H9 (cell line): Measurements from ENCODE around the gene CAMTA1. TPM values are rescaled to one million over a fixed set of nuclear protein-coding genes. Genes with fewer than 3 reads are reported as not detected.
"Not testable (repeated sequence)": the region's sequence is repeated elsewhere in the genome, so short reads cannot be mapped to it uniquely, and the experiment has no call there.

Source experiments
- DNase-seq: peaks from one replicate; pipeline ENCODE4 v3.0.0-alpha.2; 2017
- H2AFZ ChIP-seq: one replicate; pipeline ENCODE4 v1.6.1; 2013; ENCODE audit warnings: mild to moderate bottlenecking, low read length, control low read depth, moderate library complexity
- H2AK5ac ChIP-seq: 2 replicates; pipeline ENCODE4 v1.6.1; 2013; ENCODE audit warnings: low read length, control low read depth, mixed read lengths; ENCODE audit not compliant: insufficient read length
- H2BK120ac ChIP-seq: one replicate; pipeline ENCODE4 v1.6.1; 2013; ENCODE audit warnings: low read depth, mild to moderate bottlenecking, low read length, control low read depth, inconsistent platforms; ENCODE audit not compliant: poor library complexity, severe bottlenecking
- H2BK12ac ChIP-seq: 2 replicates; pipeline ENCODE4 v1.6.1; 2013; ENCODE audit warnings: low read length, control low read depth, mixed read lengths, low read depth; ENCODE audit not compliant: insufficient read length
- H2BK15ac ChIP-seq: 2 replicates; pipeline ENCODE4 v1.6.1; 2013; ENCODE audit warnings: low read depth, low read length, control low read depth
- H2BK20ac ChIP-seq: one replicate; pipeline ENCODE4 v1.6.1; 2013; ENCODE audit warnings: low read depth, mild to moderate bottlenecking, low read length, control low read depth, inconsistent platforms; ENCODE audit not compliant: poor library complexity, severe bottlenecking
- H2BK5ac ChIP-seq: 2 replicates; pipeline ENCODE4 v1.6.1; 2013; ENCODE audit warnings: low read length, control low read depth, mixed read lengths; ENCODE audit not compliant: insufficient read length
- H3K14ac ChIP-seq: 2 replicates; pipeline ENCODE4 v1.6.1; 2013; ENCODE audit warnings: low read length, control low read depth; ENCODE audit not compliant: insufficient read depth
- H3K18ac ChIP-seq: 2 replicates; pipeline ENCODE4 v1.6.1; 2013; ENCODE audit warnings: low read depth, mild to moderate bottlenecking, mixed read lengths, low read length, control low read depth; ENCODE audit not compliant: insufficient read length
- H3K23ac ChIP-seq: 2 replicates; pipeline ENCODE4 v1.6.1; 2013; ENCODE audit warnings: low read length, control low read depth, mixed read lengths, low read depth; ENCODE audit not compliant: insufficient read length
- H3K23me2 ChIP-seq: 2 replicates; pipeline ENCODE4 v1.6.1; 2013; ENCODE audit warnings: low read depth, mild to moderate bottlenecking, mixed read lengths, low read length, control low read depth; ENCODE audit not compliant: insufficient read length, poor library complexity, severe bottlenecking
- H3K27ac ChIP-seq: 2 replicates; pipeline ENCODE4 v1.5.1; 2013; ENCODE audit warnings: low read length, control low read depth, mixed read lengths, low read depth; ENCODE audit not compliant: insufficient read length
- H3K27me3 ChIP-seq: 2 replicates; pipeline ENCODE4 v1.6.1; 2013; ENCODE audit warnings: low read length, control low read depth, inconsistent platforms; ENCODE audit not compliant: insufficient read depth
- H3K4ac ChIP-seq: 2 replicates; pipeline ENCODE4 v1.6.1; 2013; ENCODE audit warnings: low read depth, mild to moderate bottlenecking, control low read depth, inconsistent platforms, low read length, moderate library complexity
- H3K4me1 ChIP-seq: 2 replicates; pipeline ENCODE4 v1.6.1; 2013; ENCODE audit warnings: low read length, control low read depth, inconsistent platforms; ENCODE audit not compliant: insufficient read depth
- H3K4me2 ChIP-seq: 2 replicates; pipeline ENCODE4 v1.6.1; 2013; ENCODE audit warnings: low read length, control low read depth, mixed read lengths; ENCODE audit not compliant: insufficient read length, insufficient read depth
- H3K56ac ChIP-seq: 2 replicates; pipeline ENCODE4 v1.6.1; 2013; ENCODE audit warnings: low read depth, mild to moderate bottlenecking, mixed read lengths, low read length, control low read depth; ENCODE audit not compliant: insufficient read length
- H3K79me1 ChIP-seq: 2 replicates; pipeline ENCODE4 v1.6.1; 2013; ENCODE audit warnings: low read depth, mild to moderate bottlenecking, moderate library complexity, low read length, control low read depth, inconsistent platforms; ENCODE audit not compliant: insufficient read depth, poor library complexity, severe bottlenecking
- H3K79me2 ChIP-seq: 2 replicates; pipeline ENCODE4 v1.6.1; 2013; ENCODE audit warnings: low read length, control low read depth, inconsistent platforms; ENCODE audit not compliant: insufficient read depth
- H3K9ac ChIP-seq: 2 replicates; pipeline ENCODE4 v1.6.1; 2013; ENCODE audit warnings: low read length, control low read depth, mixed read lengths; ENCODE audit not compliant: insufficient read length; ENCODE audit errors: extremely low read depth
- H3K9me3 ChIP-seq: one replicate; pipeline ENCODE4 v1.6.1; 2013; ENCODE audit warnings: low read depth, low read length, inconsistent platforms; ENCODE audit not compliant: control insufficient read depth
- H3T11ph ChIP-seq: one replicate; pipeline ENCODE4 v1.6.1; 2013; ENCODE audit warnings: mild to moderate bottlenecking, low read length, control low read depth, inconsistent platforms
- H4K20me1 ChIP-seq: one replicate; pipeline ENCODE4 v1.6.1; 2013; ENCODE audit not compliant: control insufficient read depth, insufficient read length, insufficient read depth
- H4K5ac ChIP-seq: 2 replicates; pipeline ENCODE4 v1.6.1; 2013; ENCODE audit warnings: low read depth, mild to moderate bottlenecking, mixed read lengths, low read length, control low read depth; ENCODE audit not compliant: insufficient read length
- H4K8ac ChIP-seq: replicated peaks from 2 replicates; pipeline ENCODE4 v1.6.1; 2013; ENCODE audit warnings: low read length, control low read depth, mixed read lengths, low read depth; ENCODE audit not compliant: insufficient read length
- H4K91ac ChIP-seq: 2 replicates; pipeline ENCODE4 v1.6.1; 2013; ENCODE audit warnings: low read depth, mild to moderate bottlenecking, moderate library complexity, mixed read lengths, low read length, control low read depth; ENCODE audit not compliant: insufficient read length
- H3K27ac Mint-ChIP-seq, 3 experiments: 2 replicates in 2 of 3; 3 replicates in 1 of 3; pipeline ENCODE4 v1.8.0; 2020 to 2021; ENCODE audit warnings: mixed read lengths in 3 of 3, mild to moderate bottlenecking in 1 of 3, moderate library complexity in 1 of 3
- H3K27me3 Mint-ChIP-seq: 2 replicates; pipeline ENCODE4 v1.8.0; 2021; ENCODE audit warnings: low read depth, mild to moderate bottlenecking, moderate library complexity, mixed read lengths
- H3K36me3 Mint-ChIP-seq, 3 experiments: 2 replicates in 2 of 3; 3 replicates in 1 of 3; pipeline ENCODE4 v1.8.0; 2020 to 2021; ENCODE audit warnings: low read depth in 3 of 3, mixed read lengths in 3 of 3; ENCODE audit not compliant: insufficient read depth in 1 of 3
- H3K4me1 Mint-ChIP-seq, 2 experiments: 2 replicates each; pipeline ENCODE4 v1.8.0; 2020; ENCODE audit warnings: mixed read lengths in 2 of 2
- H3K4me3 Mint-ChIP-seq, 2 experiments: 2 replicates in 1 of 2; 3 replicates in 1 of 2; pipeline ENCODE4 v1.8.0; 2020 to 2021; ENCODE audit warnings: mild to moderate bottlenecking in 2 of 2, mixed read lengths in 2 of 2, moderate library complexity in 1 of 2
- H3K9me3 Mint-ChIP-seq, 2 experiments: 2 replicates in 1 of 2; 3 replicates in 1 of 2; pipeline ENCODE4 v1.8.0; 2020; ENCODE audit warnings: mild to moderate bottlenecking in 2 of 2, mixed read lengths in 2 of 2, moderate library complexity in 1 of 2
- WGBS: extraction: QIAGEN DNeasy Blood & Tissue Kit; methylation state at CpG from one replicate; pipeline ENCODE4 v1.1.7; 2013; ENCODE audit warnings: missing lambda C conversion rate, low lambda C conversion rate, mixed read lengths; ENCODE audit not compliant: insufficient read length; ENCODE audit errors: extremely low coverage; 5-methylcytosine and 5-hydroxymethylcytosine counted together
- total RNA-seq: library from RNA; stranded (reverse); gene quantifications from 2 replicates; pipeline ENCODE4 v1.2.1, GENCODE V29; 2021
- TF ChIP-seq, protein P1 (sequence below): fragments of 200-600 bp; sonication (generic); conservative IDR thresholded peaks from 3 replicates; pipeline ENCODE4 v1.8.0; 2021; ENCODE audit warnings: antibody characterized with exemption, mild to moderate bottlenecking

Gene CAMTA1
- total RNA-seq, 1 experiment from 2014 or later: 115 TPM

DNA sequence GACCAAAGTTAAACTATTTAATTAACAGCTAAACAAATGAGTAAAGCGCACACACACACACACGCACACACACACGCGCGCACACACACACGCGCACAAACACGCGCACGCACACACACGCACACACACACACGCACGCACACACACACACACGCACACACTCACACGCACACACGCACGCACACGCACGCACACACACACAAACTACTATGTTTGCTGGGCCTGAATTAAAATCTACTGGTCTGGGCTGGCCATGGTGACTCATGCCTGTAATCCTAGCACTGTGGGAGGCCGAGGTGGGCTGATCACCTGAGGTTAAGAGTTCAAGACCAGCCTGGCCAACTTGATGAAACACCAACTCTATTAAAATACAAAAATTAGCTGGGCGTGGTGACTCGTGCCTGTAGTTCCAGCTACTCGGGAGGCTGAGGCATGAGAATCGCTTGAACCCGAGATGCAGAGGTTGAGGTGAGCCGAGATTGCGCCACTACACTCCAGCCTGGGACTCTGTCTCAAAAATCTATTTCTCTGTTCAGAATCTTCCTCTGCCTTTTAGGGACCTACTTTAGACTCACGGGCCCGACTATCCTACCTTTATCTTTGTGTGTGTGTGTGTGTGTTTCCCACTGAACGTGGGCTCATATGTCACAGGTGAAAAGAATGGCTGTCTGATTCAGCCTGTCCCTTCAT, 46.1 kb upstream of the CAMTA1 start:
- no peak overlapping the region for H4K5ac ChIP-seq
- no peak overlapping the region for H3K4ac ChIP-seq
- H4K8ac ChIP-seq: no peak overlapping the region
- no peak overlapping the region for H4K91ac ChIP-seq
- Mint-ChIP-seq H3K27ac (no peak overlapping the region), H3K36me3 (no peaks in the 10 kb centered on the region; a peak in 1 of 7 replicates), H3K9me3 (peaks cover 4 to 5% of the 10 kb centered on the region in 2 experiments; a peak in 2 of 5 replicates), H3K4me3 (no peak overlapping the region), H3K4me1 (peaks cover 11 to 21% of the 10 kb centered on the region in 2 experiments), H3K27me3 (peaks cover 15% of the 10 kb centered on the region)
- no peak overlapping the region for H2BK20ac ChIP-seq
- H3K23ac ChIP-seq: no peak overlapping the region
- no peak overlapping the region for H3K27ac ChIP-seq
- H3T11ph ChIP-seq: no peak overlapping the region
- no peak overlapping the region for H3K9ac ChIP-seq
- H3K14ac ChIP-seq: no peak overlapping the region
- no peak overlapping the region for H3K18ac ChIP-seq
- H3K9me3 ChIP-seq: no peaks in the 10 kb centered on the region
- H2BK12ac ChIP-seq: no peak overlapping the region
- H3K23me2 ChIP-seq: peaks cover 3% of the 10 kb centered on the region
- H3K4me2 ChIP-seq: no peak overlapping the region
- no peak overlapping the region for H2BK15ac ChIP-seq
- H3K27me3 ChIP-seq: no peaks in the 10 kb centered on the region
- WGBS: no CpG with 5 or more reads among the region's 30 CpGs
- no peak overlapping the region for H2AFZ ChIP-seq
- no peaks in the 10 kb centered on the region for H3K79me1 ChIP-seq
- H2AK5ac ChIP-seq: no peak overlapping the region
- H4K20me1 ChIP-seq: no peaks in the 10 kb centered on the region
- H2BK120ac ChIP-seq: no peak overlapping the region
- no peak overlapping the region for H2BK5ac ChIP-seq
- H3K79me2 ChIP-seq: no peaks in the 10 kb centered on the region
- H3K56ac ChIP-seq: no peak overlapping the region
- TF ChIP-seq, protein P1, sequence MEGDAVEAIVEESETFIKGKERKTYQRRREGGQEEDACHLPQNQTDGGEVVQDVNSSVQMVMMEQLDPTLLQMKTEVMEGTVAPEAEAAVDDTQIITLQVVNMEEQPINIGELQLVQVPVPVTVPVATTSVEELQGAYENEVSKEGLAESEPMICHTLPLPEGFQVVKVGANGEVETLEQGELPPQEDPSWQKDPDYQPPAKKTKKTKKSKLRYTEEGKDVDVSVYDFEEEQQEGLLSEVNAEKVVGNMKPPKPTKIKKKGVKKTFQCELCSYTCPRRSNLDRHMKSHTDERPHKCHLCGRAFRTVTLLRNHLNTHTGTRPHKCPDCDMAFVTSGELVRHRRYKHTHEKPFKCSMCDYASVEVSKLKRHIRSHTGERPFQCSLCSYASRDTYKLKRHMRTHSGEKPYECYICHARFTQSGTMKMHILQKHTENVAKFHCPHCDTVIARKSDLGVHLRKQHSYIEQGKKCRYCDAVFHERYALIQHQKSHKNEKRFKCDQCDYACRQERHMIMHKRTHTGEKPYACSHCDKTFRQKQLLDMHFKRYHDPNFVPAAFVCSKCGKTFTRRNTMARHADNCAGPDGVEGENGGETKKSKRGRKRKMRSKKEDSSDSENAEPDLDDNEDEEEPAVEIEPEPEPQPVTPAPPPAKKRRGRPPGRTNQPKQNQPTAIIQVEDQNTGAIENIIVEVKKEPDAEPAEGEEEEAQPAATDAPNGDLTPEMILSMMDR: no peak
- no peak for DNase-seq
- H3K4me1 ChIP-seq: 0 out of 2 replicates have a peak, but pooled peaks cover 3% of the 10 kb centered on the region

DNA sequence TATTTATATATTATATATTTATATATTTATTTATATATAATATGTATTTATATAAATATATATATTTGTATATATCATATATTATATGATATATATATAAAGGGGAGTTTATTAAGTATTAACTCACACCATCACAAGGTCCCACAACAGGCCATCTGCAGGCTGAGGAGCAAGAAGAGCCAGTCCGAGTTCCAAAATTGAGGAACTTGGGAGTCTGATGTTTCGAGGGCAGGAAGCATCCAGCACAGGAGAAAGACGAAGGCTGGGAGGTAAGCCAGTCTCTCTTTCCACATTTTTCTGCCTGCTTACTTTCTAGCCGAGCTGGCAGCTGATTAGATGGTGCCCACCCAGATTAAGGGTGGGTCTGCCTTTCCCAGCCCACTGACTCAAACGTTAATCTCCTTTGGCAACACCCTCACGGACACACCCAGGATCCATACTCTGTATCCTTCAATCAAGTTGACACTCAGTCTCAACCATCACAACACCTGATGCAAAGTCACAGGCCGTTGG, 42.5 kb upstream of the CAMTA1 start:
- not testable (repeated sequence) for H3K9me3 Mint-ChIP-seq, H3K79me1 ChIP-seq, H3K18ac ChIP-seq, H2BK5ac ChIP-seq, DNase-seq, H2BK120ac ChIP-seq, H3K36me3 Mint-ChIP-seq, H3T11ph ChIP-seq, H3K27me3 ChIP-seq, H3K14ac ChIP-seq, H3K23ac ChIP-seq, H3K4me2 ChIP-seq, H3K79me2 ChIP-seq, H2BK20ac ChIP-seq, H4K20me1 ChIP-seq, H4K5ac ChIP-seq, H4K8ac ChIP-seq, H3K4me3 Mint-ChIP-seq, H2BK12ac ChIP-seq, H3K27ac ChIP-seq, H2BK15ac ChIP-seq, H3K4me1 ChIP-seq, H3K9ac ChIP-seq, H2AFZ ChIP-seq, H2AK5ac ChIP-seq, H4K91ac ChIP-seq, H3K27me3 Mint-ChIP-seq, H3K23me2 ChIP-seq, H3K9me3 ChIP-seq, H3K27ac Mint-ChIP-seq, H3K56ac ChIP-seq, H3K4ac ChIP-seq
- H3K4me1 Mint-ChIP-seq: peaks cover 7 to 14% of the 10 kb centered on the region in 2 experiments
- no CpG with 5 or more reads among the region's 7 CpGs for WGBS
